ENCODE measurements around the gene NEK4. TPM values are rescaled to one million over a fixed set of nuclear protein-coding genes. Genes with fewer than 3 reads are reported as not detected.

The NEK4 gene
- polyA plus RNA-seq, 1 of the 3 experiments (the other 2 are of a cell fraction) = 8.8 TPM

- ChIA-PET CTCF (interaction anchor here (2.4 kb wide), 1 partner anchor 12 kb away, joined by 6 read pairs; no protein-coding TSS in a partner anchor), POLR2A (no interaction called here)
- WGBS (ENCODE audit: low lambda C conversion rate) = 96% methylated on average over 4 of the region's 4 CpGs
- DNase-seq = no peak
- no peak overlapping the region for H3K4me2 ChIP-seq
- no peaks in the 10 kb centered on the region for H3K9me2 ChIP-seq
- H3K79me2 ChIP-seq (ENCODE audit: insufficient read depth) = 0 out of 2 replicates have a peak, but pooled peaks cover 2% of the 10 kb centered on the region
- H2AFZ ChIP-seq (ENCODE audit: low read depth) = no peak overlapping the region
- no peak overlapping the region for H3K4me3 ChIP-seq (ENCODE audit: low read depth in 2 of 2, low read length in 1 of 2)
- H4K20me1 ChIP-seq (ENCODE audit: insufficient read depth) = no peaks in the 10 kb centered on the region
- H3F3A ChIP-seq (replicated peaks; ENCODE audit: insufficient read depth) = no peaks in the 10 kb centered on the region
- TF ChIP-seq FOXJ3 (CRISPR knock-in tag; IDR thresholded peaks at IDR 0.05) (no peak), POLR2AphosphoS5 (IDR thresholded peaks at IDR 0.05; ENCODE audit: low read depth, low read length) (no peak), TCF12 (IDR thresholded peaks at IDR 0.05) (no peak), MXI1 (IDR thresholded peaks at IDR 0.05; ENCODE audit: low read depth, low read length) (no peak), GABPA (IDR thresholded peaks at IDR 0.05; ENCODE audit: low read depth) (no peak), EP300 (IDR thresholded peaks at IDR 0.05; ENCODE audit: borderline replicate concordance in 1 of 2, low read depth in 1 of 2, low read length in 1 of 2) (no peak), PBX3 (IDR thresholded peaks at IDR 0.05) (no peak), RXRA (IDR thresholded peaks at IDR 0.05; ENCODE audit: borderline replicate concordance, low read depth) (no peak), NFIC (IDR thresholded peaks at IDR 0.05; ENCODE audit: borderline replicate concordance) (no peak), USF2 (IDR thresholded peaks at IDR 0.05; ENCODE audit: borderline replicate concordance, low read depth, low read length) (no peak), RFX5 (IDR thresholded peaks at IDR 0.05; ENCODE audit: low read length) (no peak), NRF1 (IDR thresholded peaks at IDR 0.05; ENCODE audit: low read depth, low read length) (no peak), MEF2A (IDR thresholded peaks at IDR 0.05; ENCODE audit: borderline replicate concordance, low read depth) (no peak), JUND (IDR thresholded peaks at IDR 0.05) (no peak), SIN3A (IDR thresholded peaks at IDR 0.05; ENCODE audit: borderline replicate concordance, low read depth, low read length) (no peak), TEAD4 (IDR thresholded peaks at IDR 0.05; ENCODE audit: borderline replicate concordance, insufficient read depth) (no peak), CHD2 (IDR thresholded peaks at IDR 0.05; ENCODE audit: low read length, partially characterized antibody) (no peak)
- TF ChIP-seq, protein P1, sequence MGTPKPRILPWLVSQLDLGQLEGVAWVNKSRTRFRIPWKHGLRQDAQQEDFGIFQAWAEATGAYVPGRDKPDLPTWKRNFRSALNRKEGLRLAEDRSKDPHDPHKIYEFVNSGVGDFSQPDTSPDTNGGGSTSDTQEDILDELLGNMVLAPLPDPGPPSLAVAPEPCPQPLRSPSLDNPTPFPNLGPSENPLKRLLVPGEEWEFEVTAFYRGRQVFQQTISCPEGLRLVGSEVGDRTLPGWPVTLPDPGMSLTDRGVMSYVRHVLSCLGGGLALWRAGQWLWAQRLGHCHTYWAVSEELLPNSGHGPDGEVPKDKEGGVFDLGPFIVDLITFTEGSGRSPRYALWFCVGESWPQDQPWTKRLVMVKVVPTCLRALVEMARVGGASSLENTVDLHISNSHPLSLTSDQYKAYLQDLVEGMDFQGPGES (IDR thresholded peaks at IDR 0.05; ENCODE audit: low read depth, low read length) = no peak
- TF ChIP-seq, protein P2, sequence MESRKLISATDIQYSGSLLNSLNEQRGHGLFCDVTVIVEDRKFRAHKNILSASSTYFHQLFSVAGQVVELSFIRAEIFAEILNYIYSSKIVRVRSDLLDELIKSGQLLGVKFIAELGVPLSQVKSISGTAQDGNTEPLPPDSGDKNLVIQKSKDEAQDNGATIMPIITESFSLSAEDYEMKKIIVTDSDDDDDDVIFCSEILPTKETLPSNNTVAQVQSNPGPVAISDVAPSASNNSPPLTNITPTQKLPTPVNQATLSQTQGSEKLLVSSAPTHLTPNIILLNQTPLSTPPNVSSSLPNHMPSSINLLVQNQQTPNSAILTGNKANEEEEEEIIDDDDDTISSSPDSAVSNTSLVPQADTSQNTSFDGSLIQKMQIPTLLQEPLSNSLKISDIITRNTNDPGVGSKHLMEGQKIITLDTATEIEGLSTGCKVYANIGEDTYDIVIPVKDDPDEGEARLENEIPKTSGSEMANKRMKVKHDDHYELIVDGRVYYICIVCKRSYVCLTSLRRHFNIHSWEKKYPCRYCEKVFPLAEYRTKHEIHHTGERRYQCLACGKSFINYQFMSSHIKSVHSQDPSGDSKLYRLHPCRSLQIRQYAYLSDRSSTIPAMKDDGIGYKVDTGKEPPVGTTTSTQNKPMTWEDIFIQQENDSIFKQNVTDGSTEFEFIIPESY (IDR thresholded peaks at IDR 0.05; ENCODE audit: borderline replicate concordance, low read depth) = no peak
- H3K27ac ChIP-seq (ENCODE audit: low read depth in 2 of 2, low read length in 1 of 2) = no peak overlapping the region
- H3K9me3 ChIP-seq = no peaks in the 10 kb centered on the region
- H3K27me3 ChIP-seq (ENCODE audit: insufficient read depth) = no peaks in the 10 kb centered on the region
- peaks cover 22 to 57% of the 10 kb centered on the region in 2 experiments for H3K36me3 ChIP-seq (replicated peaks in 1 of 2; ENCODE audit: control insufficient read depth in 1 of 2, insufficient read depth in 2 of 2, low read length in 1 of 2)
- no peak overlapping the region for H3K9ac ChIP-seq
- H3K4me1 ChIP-seq (ENCODE audit: control insufficient read depth in 1 of 2, insufficient read depth in 2 of 2, low read depth in 1 of 2, low read length in 1 of 2) = no peaks in the 10 kb centered on the region
Observed at GRCh38 chr3:52754373-52754772, 16.4 kb downstream of the NEK4 start.
